Fibroblast of the conjunctiva (primary cell): ENCODE data around the gene IRF3.
"Not testable (repeated sequence)": the region's sequence is repeated elsewhere in the genome, so short reads cannot be mapped to it uniquely, and the experiment has no call there.

Experiments
- DNase-seq: peaks from one replicate; pipeline ENCODE4 v3.0.0-alpha.2; 2010; ENCODE audit warnings: low read depth

The IRF3 gene

DNA sequence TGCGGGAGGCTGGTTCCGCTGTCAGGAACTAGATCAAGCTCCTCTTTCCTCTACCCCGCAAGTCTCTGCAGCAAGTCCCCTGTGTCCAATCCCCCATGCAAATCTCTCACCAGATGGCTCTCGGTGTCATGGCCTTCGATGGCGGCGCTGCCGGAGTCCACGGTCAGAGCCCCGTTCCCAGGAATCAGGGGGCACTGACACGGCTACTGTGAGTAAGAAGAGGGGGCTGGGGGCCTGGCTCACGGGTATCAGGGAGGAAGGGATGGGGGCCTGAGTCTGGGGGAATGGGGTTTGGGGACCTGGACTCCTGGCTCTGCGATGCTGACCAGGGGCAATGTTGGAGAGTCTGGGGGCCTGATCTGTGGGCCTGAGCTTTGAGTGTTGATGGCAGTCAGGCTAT is 19.7 kb downstream of the IRF3 start:
- no peak for DNase-seq

DNA sequence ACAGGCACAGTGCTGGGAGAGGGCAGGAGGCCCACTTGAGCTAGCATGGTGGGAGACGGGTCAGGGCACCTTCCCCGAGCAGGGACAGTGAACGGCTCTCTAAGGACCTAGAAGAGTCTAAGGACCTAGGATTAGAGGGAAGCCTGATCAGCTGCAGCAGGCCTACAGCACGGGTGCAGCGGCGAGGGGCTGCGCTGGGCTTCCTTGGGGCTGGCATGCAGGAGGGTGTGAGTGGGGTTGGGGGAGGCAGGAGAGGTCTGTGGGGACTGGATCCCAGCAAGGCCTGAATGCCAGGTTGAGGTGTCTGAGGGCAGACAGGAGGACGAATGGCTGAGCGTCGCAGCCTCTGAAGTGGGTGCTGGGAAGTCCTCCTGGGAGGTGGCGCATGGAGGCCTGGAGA is 20.1 kb downstream of the IRF3 start:
- no peak for DNase-seq

- DNase-seq: no peak
Observed at GRCh38 chr19:49643466-49643865, 22.2 kb downstream of the IRF3 start.

DNA sequence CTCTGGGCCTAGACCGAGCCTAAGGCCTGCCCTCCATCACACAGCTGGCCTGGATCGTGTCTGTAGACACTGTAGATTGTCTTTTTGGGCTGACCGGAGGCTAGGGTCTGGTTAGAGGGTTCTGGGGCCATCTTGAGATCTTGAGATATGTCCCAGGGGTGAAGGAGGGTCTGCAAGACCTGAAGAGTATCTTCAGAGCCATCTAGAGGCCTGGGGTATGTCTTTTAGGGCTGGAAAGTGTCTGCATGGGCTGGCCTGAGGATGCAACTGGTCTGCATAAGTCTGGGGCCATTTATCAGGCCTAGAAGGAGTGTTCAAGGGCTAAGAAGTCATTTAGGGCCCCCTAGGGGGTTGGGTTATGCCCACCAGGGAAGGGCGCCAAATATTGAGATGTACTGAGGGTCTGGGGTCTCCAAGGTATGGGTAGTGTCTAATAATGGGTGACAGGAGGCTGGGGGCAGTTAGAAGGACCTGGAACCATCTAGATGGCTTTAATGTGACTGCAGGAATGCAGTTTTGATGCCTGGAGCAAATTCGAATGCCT is 23.1 kb downstream of the IRF3 start:
- DNase-seq: no peak

- DNase-seq: peak; percentile 99
Observed at GRCh38 chr19:49641688-49642491, 23.8 kb downstream of the IRF3 start, which contains the start of gene SCAF1. SCAF1 (plus strand) TSS chr19:49642209; CDS start chr19:49645027, 2,818 bp downstream.

DNA sequence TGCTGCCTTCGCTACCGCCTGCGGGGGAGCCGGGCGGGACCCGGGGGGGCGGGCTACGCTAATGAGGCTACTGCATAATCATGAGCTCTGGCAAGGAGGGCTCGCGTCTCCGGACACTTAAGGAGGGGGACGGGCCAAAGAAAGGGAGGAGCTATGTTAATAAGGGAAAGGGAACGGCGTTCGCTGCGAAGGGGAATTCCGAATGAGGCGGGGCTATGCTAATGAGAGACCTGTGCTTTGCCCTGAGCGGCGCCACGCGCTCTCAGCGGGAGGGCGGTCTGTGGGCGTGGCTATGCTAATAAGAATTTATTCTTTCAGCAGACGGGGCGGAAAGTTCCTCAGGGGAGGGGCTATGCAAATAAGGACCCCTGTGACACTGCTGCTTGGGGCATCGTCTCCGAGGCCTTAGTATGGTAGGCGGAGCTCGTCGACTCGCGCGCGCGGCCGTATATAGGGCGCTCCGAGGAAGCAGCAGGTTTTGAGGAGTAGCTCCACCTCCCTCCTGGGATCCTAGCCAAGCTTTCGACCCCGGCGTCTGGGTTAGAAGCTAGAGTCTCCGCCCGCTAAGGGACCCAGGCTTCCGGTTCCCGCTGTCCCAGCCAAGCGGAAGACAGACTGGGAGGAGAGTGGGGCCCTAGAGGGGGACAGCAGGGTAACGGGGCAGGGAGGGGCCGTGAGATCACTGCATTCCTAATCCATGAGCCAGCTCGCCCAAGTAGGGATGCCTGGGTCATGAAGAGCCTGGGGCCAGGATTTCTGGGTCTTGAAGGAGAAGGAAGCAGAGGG is 25.4 kb downstream of the IRF3 start, which contains the start of gene RRAS:
Gene RRAS (minus strand): TSS at position 31 of the 786 bp plus-strand sequence. CDS start 45 bp downstream, outside the sequence.
- DNase-seq: peak; percentile 100

DNA sequence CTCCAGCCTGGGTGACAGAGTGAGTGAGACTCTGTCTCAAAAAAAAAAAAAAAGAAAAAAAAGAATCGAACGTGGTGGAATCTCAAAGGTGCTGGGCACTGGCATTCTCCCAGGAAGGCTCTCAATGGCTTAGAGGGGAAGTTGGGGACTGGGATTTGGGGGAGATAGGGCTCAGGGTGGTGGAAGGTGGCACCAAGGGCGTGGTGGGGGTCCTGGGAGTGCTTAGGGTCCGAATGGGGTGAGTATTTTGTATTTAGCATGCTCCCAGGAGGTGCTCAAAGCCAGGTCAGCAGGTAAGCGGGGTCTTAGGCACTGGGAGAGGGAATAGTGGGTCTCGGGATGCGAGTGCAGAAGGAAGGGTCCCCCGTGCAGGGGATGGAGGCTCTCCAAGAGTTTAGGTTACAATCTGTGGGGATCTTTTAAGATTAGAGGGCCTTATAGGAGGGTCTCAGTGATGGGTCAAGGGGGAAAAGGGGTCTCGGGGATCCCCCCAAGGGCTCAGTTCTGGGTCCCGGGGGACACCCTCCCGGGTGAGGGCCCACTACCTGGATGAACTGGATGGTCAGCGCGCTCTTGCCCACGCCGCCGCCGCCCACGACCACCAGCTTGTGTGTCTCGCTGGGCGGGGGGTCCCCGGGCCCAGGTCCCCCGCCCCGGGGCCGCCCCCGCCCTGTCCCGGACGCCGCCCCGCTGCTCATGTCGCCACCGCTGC is 26.1 kb downstream of the IRF3 start:
- DNase-seq: no peak

GRCh38 chr19:49637821-49638738 is 27.6 kb downstream of the IRF3 start:
- peak; percentile 74 for DNase-seq

DNA sequence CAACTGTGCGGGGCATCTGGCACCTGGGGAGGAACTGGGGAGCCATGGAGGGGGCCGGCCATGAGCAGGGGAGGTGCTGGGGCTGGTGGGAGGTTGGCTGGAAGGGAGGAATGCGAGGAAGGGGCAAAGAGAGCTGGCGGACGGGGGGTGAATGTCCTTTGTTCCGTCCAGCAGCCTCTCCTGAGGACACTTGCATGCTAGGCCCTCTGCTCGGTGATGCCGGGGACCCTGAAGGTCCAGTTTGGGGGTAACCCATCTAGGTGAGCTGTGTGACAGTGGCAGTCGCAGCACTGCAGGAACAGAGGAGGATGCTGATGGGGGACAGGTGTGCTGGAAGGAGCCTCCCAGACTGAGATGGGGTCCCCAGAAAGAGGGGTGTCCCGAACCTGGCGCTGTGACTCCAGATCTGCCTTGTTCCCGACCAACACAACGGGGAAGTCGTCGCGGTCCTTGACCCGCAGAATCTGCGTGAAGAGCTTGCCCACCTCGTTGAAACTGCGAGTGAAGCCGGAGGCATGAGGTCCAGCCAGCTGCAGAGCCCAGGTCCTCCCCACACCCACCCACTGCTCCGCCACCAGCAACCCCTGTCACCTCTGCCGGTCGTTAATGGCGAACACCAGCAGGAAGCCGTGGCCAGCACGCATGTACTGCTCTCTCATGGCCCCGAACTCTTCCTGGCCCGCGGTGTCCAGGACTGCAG is 29.3 kb downstream of the IRF3 start:
- no peak for DNase-seq

DNA sequence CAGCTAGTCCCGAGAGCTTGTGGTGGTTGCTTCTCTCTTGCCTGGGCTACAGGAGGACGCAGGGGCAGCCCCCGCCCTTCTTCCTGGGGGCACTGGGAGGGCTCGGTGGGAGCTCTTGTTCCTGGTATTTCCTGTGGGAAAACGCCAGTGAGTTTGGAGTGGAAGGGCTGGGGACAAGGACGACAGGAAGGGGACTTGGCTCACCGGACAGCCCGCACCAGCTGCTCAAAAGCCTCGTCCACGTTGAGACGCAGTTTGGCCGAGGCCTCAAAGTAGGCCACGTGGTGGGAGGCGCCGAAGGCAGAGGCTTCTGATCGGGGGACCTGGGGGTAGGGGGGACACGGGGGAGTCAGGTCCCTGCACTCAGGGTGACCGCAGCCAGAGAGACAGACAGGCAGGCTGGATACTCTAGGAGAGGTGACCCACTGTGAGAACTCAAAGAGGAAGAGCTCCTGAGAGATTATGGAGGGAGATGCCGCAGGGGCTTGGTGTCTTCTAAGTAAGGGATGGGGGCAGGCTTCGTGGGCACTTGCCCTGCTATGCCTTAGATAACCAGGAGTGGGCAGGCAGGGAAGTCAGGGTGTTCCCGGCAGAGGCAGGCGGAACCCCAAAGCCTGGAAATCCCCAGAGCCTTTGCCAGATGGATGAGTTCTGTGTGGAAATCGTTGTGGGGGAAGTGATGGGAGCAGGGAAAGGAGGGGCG is 30.0 kb downstream of the IRF3 start:
- DNase-seq: no peak

- DNase-seq: not testable (repeated sequence)
Observed at GRCh38 chr19:49633273-49633672, 32.4 kb downstream of the IRF3 start.

DNA sequence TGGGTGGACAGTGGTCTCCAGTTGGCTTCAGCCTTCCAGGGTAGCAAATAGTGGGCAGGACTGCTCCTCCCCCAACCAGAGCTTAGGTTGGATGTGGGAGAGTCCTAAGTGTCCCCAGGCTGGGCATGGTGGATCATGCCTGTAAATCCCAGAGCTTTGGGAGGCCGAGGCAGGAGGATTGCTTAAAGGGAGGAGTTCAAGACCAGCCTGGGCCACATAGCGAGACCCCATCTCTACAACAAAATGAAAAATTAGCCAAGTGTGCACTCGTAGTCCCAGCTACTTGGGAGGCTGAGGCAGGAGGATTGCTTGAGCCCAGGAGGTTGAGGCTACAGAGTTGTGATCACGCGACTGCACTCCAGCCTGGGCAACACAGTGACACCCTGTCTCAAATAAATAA is 33.1 kb downstream of the IRF3 start:
- DNase-seq: no peak

- no peak for DNase-seq
Observed at GRCh38 chr19:49631610-49632192, 34.0 kb downstream of the IRF3 start.

GRCh38 chr19:49631014-49631588 is 34.6 kb downstream of the IRF3 start:
- DNase-seq: no peak

GRCh38 chr19:49629659-49630058 is 36.0 kb downstream of the IRF3 start:
- no peak for DNase-seq

- DNase-seq: no peak
Observed at GRCh38 chr19:49626226-49626625, 39.4 kb downstream of the IRF3 start.

DNA sequence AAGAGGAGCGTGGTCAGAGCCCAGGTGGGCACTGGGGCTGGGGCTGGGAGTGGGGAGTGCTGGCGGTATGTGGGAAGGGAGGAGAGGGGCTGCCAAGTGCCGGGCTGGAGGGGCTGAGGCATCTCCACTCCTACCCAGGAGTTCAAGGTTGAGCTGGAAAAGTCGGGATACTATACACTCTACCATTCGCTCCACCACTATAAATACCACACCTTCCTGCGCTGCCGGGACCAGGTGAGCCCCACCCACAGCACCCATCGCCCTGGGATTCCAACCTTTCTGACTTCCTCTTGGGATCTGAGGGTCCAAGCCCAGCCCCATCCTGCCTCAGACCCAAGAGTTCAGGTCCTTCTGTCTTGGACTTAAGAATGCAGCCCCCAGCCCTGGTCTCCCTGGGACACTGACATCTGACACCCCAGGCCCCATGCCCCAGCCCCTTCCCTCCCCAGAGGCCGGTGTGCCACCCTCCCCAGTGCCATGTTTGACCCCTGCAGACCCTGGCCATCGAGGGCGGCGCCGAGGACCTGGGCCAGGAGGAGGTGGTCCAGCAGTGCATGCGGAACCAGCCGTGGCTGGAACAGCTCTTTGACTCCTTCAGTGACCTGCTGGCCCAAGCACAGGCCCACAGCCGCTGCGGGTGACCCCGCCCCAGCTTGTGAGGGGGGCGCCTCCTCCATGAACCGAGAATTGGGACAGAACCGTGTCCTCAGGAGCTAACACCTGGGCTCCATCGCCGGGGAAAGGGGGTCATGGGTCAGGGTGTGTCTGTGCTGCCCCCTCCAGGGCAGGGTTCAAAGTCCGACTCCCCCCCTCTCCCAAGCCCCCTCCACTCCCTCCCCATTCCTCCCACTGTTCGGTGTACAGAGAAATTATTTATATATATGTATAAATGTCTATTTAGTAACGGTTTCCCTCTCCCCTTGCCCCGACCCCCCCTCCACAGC is 40.4 kb downstream of the IRF3 start:
- no peak for DNase-seq

DNA sequence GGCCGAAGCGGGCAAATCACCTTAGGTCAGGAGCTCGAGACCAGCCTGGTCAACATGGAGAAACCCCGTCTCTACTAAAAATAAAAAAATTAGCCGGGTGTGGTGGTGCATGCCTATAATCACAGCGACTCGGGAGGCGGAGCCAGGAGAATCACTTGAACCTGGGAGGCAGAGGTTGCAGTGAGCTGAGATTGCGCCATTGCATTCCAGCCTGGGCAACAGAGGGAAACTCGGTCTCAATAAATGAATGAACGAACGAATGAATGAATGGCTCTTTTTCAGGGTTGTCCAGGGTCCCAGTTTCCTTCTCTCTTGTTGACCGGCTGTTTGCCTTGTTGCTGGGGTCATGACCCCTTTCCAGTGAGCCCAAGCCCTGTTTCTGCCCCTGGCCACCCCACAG is 47.8 kb downstream of the IRF3 start:
- DNase-seq: not testable (repeated sequence)
